Ishikawa (cell line): ENCODE data around the gene CLCNKB.

ENCODE experiments used
- CEBPB ChIP-seq: IDR thresholded peaks from 2 replicates; pipeline ENCODE4 v1.6.1; 2012
- CREB1 ChIP-seq: IDR thresholded peaks from 2 replicates; pipeline ENCODE4 v1.6.1; 2012; ENCODE audit warnings: low read depth
- EGR1 ChIP-seq: IDR thresholded peaks from 2 replicates; pipeline ENCODE4 v1.6.1; 2012
- EP300 ChIP-seq: IDR thresholded peaks from 2 replicates; pipeline ENCODE4 v1.6.1; 2012; ENCODE audit warnings: borderline replicate concordance
- FOXM1 ChIP-seq: IDR thresholded peaks from 2 replicates; pipeline ENCODE4 v1.6.1; 2012; ENCODE audit warnings: low read depth, borderline replicate concordance
- MAX ChIP-seq: IDR thresholded peaks from 2 replicates; pipeline ENCODE4 v1.6.1; 2012
- RAD21 ChIP-seq: IDR thresholded peaks from 2 replicates; pipeline ENCODE4 v1.6.1; 2012; ENCODE audit warnings: low read depth
- REST ChIP-seq: IDR thresholded peaks from 2 replicates; pipeline ENCODE4 v1.6.1; 2012; ENCODE audit warnings: low read depth, mild to moderate bottlenecking
- TAF1 ChIP-seq: IDR thresholded peaks from 2 replicates; pipeline ENCODE4 v1.6.1; 2012; ENCODE audit warnings: low read depth, mild to moderate bottlenecking
- TCF12 ChIP-seq: IDR thresholded peaks from 2 replicates; pipeline ENCODE4 v1.6.1; 2012; ENCODE audit warnings: low read depth
- TEAD4 ChIP-seq: IDR thresholded peaks from 2 replicates; pipeline ENCODE4 v1.6.1; 2012
- YY1 ChIP-seq: IDR thresholded peaks from 2 replicates; pipeline ENCODE4 v1.6.1; 2012; ENCODE audit warnings: low read depth

GRCh38 chr1:16075337-16076030, 31.9 kb downstream of the CLCNKB start:
- TF ChIP-seq TEAD4 (no peak), TAF1 (no peak), MAX (no peak), EP300 (no peak), YY1 (no peak), TCF12 (no peak), CREB1 (no peak), EGR1 (no peak), REST (no peak), FOXM1 (no peak), RAD21 (no peak), CEBPB (no peak)
